CD4-positive, alpha-beta memory T cell (primary cell): Measurements from ENCODE around the gene CBLL1. TPM values are rescaled to one million over a fixed set of nuclear protein-coding genes. Genes with fewer than 3 reads are reported as not detected.

ENCODE experiments used
- CTCF ChIA-PET: fragments of 350-600 bp; sonication (Branson Sonifier 250); formaldehyde crosslinking; loops from one replicate; lab custom pipeline; 2021; ENCODE audit warnings: inconsistent platforms; ENCODE audit not compliant: partially characterized antibody; lab: Charles Lee
- POLR2A ChIA-PET: fragments of 350-600 bp; sonication (Branson Sonifier 250); formaldehyde crosslinking; loops from one replicate; lab custom pipeline; 2021; ENCODE audit not compliant: partially characterized antibody; lab: Charles Lee
- DNase-seq, 5 donors: peaks; one replicate each; pipeline versions ENCODE4 v3.0.0 to v3.0.0-alpha.2; 2020 to 2022; ENCODE audit warnings: mixed read lengths in 1 of 5
- H3K27ac ChIP-seq: one replicate; pipeline ENCODE4 v1.7.0; 2013; ENCODE audit warnings: low read depth, low read length
- H3K27me3 ChIP-seq: 2 replicates; pipeline ENCODE4 v1.7.0; 2013; ENCODE audit warnings: mild to moderate bottlenecking, low read length, moderate library complexity; ENCODE audit not compliant: insufficient read depth
- H3K36me3 ChIP-seq: 2 replicates; pipeline ENCODE4 v1.7.0; 2013; ENCODE audit warnings: mild to moderate bottlenecking, low read length, moderate library complexity; ENCODE audit not compliant: insufficient read depth
- H3K4me1 ChIP-seq: 2 replicates; pipeline ENCODE4 v1.7.0; 2013; ENCODE audit warnings: mild to moderate bottlenecking, low read length, moderate library complexity; ENCODE audit not compliant: insufficient read depth
- H3K4me3 ChIP-seq, 2 donors: one replicate each; pipeline ENCODE4 v1.7.0; 2013; ENCODE audit warnings: low read length in 2 of 2, mild to moderate bottlenecking in 1 of 2
- H3K9me3 ChIP-seq, 2 donors: one replicate each; pipeline ENCODE4 v1.7.0; 2013; ENCODE audit warnings: low read length in 2 of 2, control low read depth in 1 of 2; ENCODE audit not compliant: control insufficient read depth in 1 of 2
- H3K27ac Mint-ChIP-seq, 7 donors: one replicate each; pipeline ENCODE4 v1.8.0; 2020 to 2021; ENCODE audit warnings: mixed read lengths in 7 of 7, mild to moderate bottlenecking in 6 of 7, inconsistent platforms in 3 of 7, moderate library complexity in 3 of 7
- H3K27me3 Mint-ChIP-seq, 2 donors: one replicate each; pipeline ENCODE4 v1.8.0; 2020 to 2021; ENCODE audit warnings: mixed read lengths in 2 of 2
- H3K36me3 Mint-ChIP-seq, 2 donors: one replicate each; pipeline ENCODE4 v1.8.0; 2020 to 2021; ENCODE audit warnings: mixed read lengths in 2 of 2, inconsistent platforms in 1 of 2, mild to moderate bottlenecking in 1 of 2
- H3K4me1 Mint-ChIP-seq, 4 donors: one replicate each; pipeline ENCODE4 v1.8.0; 2020 to 2021; ENCODE audit warnings: mixed read lengths in 4 of 4, mild to moderate bottlenecking in 1 of 4
- H3K4me3 Mint-ChIP-seq, 8 donors: one replicate each; pipeline ENCODE4 v1.8.0; 2020 to 2021; ENCODE audit warnings: mixed read lengths in 8 of 8, mild to moderate bottlenecking in 7 of 8, moderate library complexity in 6 of 8, inconsistent platforms in 3 of 8
- H3K9me3 Mint-ChIP-seq, 8 donors: one replicate each; pipeline ENCODE4 v1.8.0; 2020 to 2021; ENCODE audit warnings: mixed read lengths in 8 of 8, mild to moderate bottlenecking in 5 of 8, inconsistent platforms in 3 of 8, moderate library complexity in 1 of 8
- intact Hi-C: fragments of 100-400 bp; cut with micrococcal nuclease; formaldehyde crosslinking; loops from one replicate; pipeline ENCODE4 v1.15.1; 2023
- polyA plus RNA-seq, 2 donors: library from polyadenylated mRNA; unstranded; fragments of 300-500 nt; fragmentation: Illumina TruSeq; gene quantifications; one replicate each; pipeline ENCODE4 v1.2.3, GENCODE V29; 2021
- total RNA-seq, 2 experiments: library from RNA; stranded (reverse); gene quantifications; one replicate each; pipeline ENCODE4 v1.2.3, GENCODE V29; 2021

Gene CBLL1
- total and polyA plus RNA-seq, 4 experiments from 2014 or later, result 68.9 to 200 (median 81.0) TPM

- ChIA-PET CTCF (interaction anchor here (2.1 kb wide), 1 partner anchor 24 kb away, joined by 9 read pairs; the partner anchor contains the start of gene CBLL1), POLR2A (interaction anchor here (1.0 to 1.6 kb wide), 4 partner anchors 9 to 103 kb away, joined by 3 to 4 read pairs (median 3); no protein-coding TSS in a partner anchor)
- Histone ChIP-seq H3K27ac (no peak overlapping the region), H3K4me3 (no peak overlapping the region), H3K9me3 (no peaks in the 10 kb centered on the region), H3K36me3 (no peaks in the 10 kb centered on the region), H3K4me1 (no peaks in the 10 kb centered on the region), H3K27me3 (no peaks in the 10 kb centered on the region)
- Mint-ChIP-seq H3K36me3 (no peaks in the 10 kb centered on the region), H3K27me3 (no peaks in the 10 kb centered on the region), H3K4me3 (no peak overlapping the region), H3K4me1 (peaks cover 8 to 28% (median 23%) of the 10 kb centered on the region in 4 donors), H3K27ac (no peak overlapping the region), H3K9me3 (no peaks in the 10 kb centered on the region)
- DNase-seq, result no peak
- intact Hi-C loops, result no loop called here
Measured at GRCh38 chr7:107767391-107767790, 23.4 kb downstream of the CBLL1 start.

GRCh38 chr7:107768263-107768662 is 24.3 kb downstream of the CBLL1 start:
- H3K4me1 ChIP-seq, result no peaks in the 10 kb centered on the region
- Mint-ChIP-seq H3K36me3 (no peaks in the 10 kb centered on the region), H3K27me3 (no peaks in the 10 kb centered on the region), H3K4me3 (no peak overlapping the region), H3K27ac (no peak overlapping the region), H3K9me3 (no peaks in the 10 kb centered on the region), H3K4me1 (peaks cover 10 to 28% (median 23%) of the 10 kb centered on the region in 4 donors)
- intact Hi-C loops, result no loop called here
- no peaks in the 10 kb centered on the region for H3K27me3 ChIP-seq
- DNase-seq, result no peak
- no peaks in the 10 kb centered on the region for H3K9me3 ChIP-seq
- H3K36me3 ChIP-seq, result no peaks in the 10 kb centered on the region
- H3K4me3 ChIP-seq, result no peak overlapping the region
- ChIA-PET CTCF (interaction anchor here (2.1 kb wide), 1 partner anchor 25 kb away, joined by 9 read pairs; the partner anchor contains the start of gene CBLL1), POLR2A (interaction anchor here (0.6 to 1.6 kb wide), 3 partner anchors 17 to 103 kb away, joined by 3 to 4 read pairs (median 3); no protein-coding TSS in a partner anchor)
- no peak overlapping the region for H3K27ac ChIP-seq

- Histone ChIP-seq H3K4me3 (no peak overlapping the region), H3K27me3 (no peaks in the 10 kb centered on the region), H3K9me3 (no peaks in the 10 kb centered on the region), H3K4me1 (no peaks in the 10 kb centered on the region), H3K27ac (no peak overlapping the region), H3K36me3 (no peaks in the 10 kb centered on the region)
- peak overlapping the region in 1 of 7 donors; percentile 26 for H3K27ac Mint-ChIP-seq
- H3K9me3 Mint-ChIP-seq, result no peaks in the 10 kb centered on the region
- CTCF ChIA-PET, result interaction anchor here (0.7 to 0.8 kb wide), 2 partner anchors 95 to 102 kb away, joined by 3 read pairs; no protein-coding TSS in a partner anchor
- H3K4me3 Mint-ChIP-seq, result no peak overlapping the region
- H3K36me3 Mint-ChIP-seq, result no peaks in the 10 kb centered on the region
- H3K27me3 Mint-ChIP-seq, result no peaks in the 10 kb centered on the region
- intact Hi-C loops, result no loop called here
- DNase-seq, result no peak
- peaks cover 0 to 6% (median 4%) of the 10 kb centered on the region in 4 donors for H3K4me1 Mint-ChIP-seq
- POLR2A ChIA-PET, result interaction anchor here (1.8 to 3.3 kb wide), 2 partner anchors 84 to 98 kb away, joined by 5 to 11 read pairs; no protein-coding TSS in a partner anchor
Measured at GRCh38 chr7:107773027-107773426, 29.1 kb downstream of the CBLL1 start.

DNA sequence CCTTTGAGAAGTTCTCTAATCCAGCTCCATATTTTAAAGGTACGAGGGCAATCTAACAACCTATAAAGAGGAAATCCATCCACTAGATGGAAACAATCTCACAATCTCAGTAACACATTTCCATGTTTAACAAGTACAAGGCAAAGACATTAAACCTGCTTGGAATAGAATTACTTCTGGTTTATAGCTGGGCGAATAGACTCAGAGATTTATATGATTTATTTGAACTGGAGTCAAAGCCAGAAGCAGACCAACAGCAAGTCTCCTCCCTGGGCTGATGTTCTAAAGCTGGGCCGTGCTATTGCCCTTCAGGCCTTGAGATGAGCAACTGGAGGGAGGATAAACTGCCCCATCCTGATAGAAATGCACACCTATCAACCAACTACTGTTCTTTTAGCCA is 33.8 kb downstream of the CBLL1 start:
- Histone ChIP-seq H3K4me3 (no peak overlapping the region), H3K27me3 (no peaks in the 10 kb centered on the region), H3K36me3 (no peaks in the 10 kb centered on the region), H3K27ac (no peak overlapping the region), H3K9me3 (no peaks in the 10 kb centered on the region), H3K4me1 (no peaks in the 10 kb centered on the region)
- ChIA-PET POLR2A (interaction anchor here (1.2 kb wide), 2 partner anchors 34 to 93 kb away, joined by 3 to 5 read pairs; partner anchors contain the start of gene CBLL1), CTCF (interaction anchor here (0.9 to 1.9 kb wide), 2 partner anchors 34 to 97 kb away, joined by 4 to 6 read pairs; no protein-coding TSS in a partner anchor)
- Mint-ChIP-seq H3K9me3 (peaks cover 0 to 1% (median 0%) of the 10 kb centered on the region in 8 donors), H3K4me1 (peaks cover 0 to 2% (median under 1%) of the 10 kb centered on the region in 4 donors), H3K27me3 (no peaks in the 10 kb centered on the region), H3K36me3 (no peaks in the 10 kb centered on the region), H3K27ac (no peak overlapping the region), H3K4me3 (no peak overlapping the region)
- intact Hi-C loops, result no loop called here
- no peak for DNase-seq

GRCh38 chr7:107778283-107778682 is 34.3 kb downstream of the CBLL1 start:
- Histone ChIP-seq H3K27ac (no peak overlapping the region), H3K4me1 (no peaks in the 10 kb centered on the region), H3K27me3 (no peaks in the 10 kb centered on the region), H3K4me3 (no peak overlapping the region), H3K36me3 (no peaks in the 10 kb centered on the region), H3K9me3 (no peaks in the 10 kb centered on the region)
- H3K27me3 Mint-ChIP-seq, result no peaks in the 10 kb centered on the region
- no peak overlapping the region for H3K4me3 Mint-ChIP-seq
- CTCF ChIA-PET, result interaction anchor here (0.9 to 1.9 kb wide), 2 partner anchors 35 to 96 kb away, joined by 4 to 6 read pairs; no protein-coding TSS in a partner anchor
- H3K4me1 Mint-ChIP-seq, result no peaks in the 10 kb centered on the region
- no peaks in the 10 kb centered on the region for H3K36me3 Mint-ChIP-seq
- no peak overlapping the region for H3K27ac Mint-ChIP-seq
- H3K9me3 Mint-ChIP-seq, result peaks cover 0 to 1% (median 0%) of the 10 kb centered on the region in 8 donors
- no peak for DNase-seq
- POLR2A ChIA-PET, result interaction anchor here (1.2 kb wide), 2 partner anchors 35 to 92 kb away, joined by 3 to 5 read pairs; partner anchors contain the start of gene CBLL1
- intact Hi-C loops, result no loop called here

GRCh38 chr7:107779647-107780099 is 35.7 kb downstream of the CBLL1 start:
- H3K4me1 Mint-ChIP-seq, result peaks cover 0 to 2% (median under 1%) of the 10 kb centered on the region in 4 donors

GRCh38 chr7:107782374-107782773 is 38.4 kb downstream of the CBLL1 start:
- peaks cover 0 to 1% (median 0%) of the 10 kb centered on the region in 8 donors for H3K9me3 Mint-ChIP-seq
- H3K27me3 Mint-ChIP-seq, result no peaks in the 10 kb centered on the region
- intact Hi-C loops, result no loop called here
- no peak overlapping the region for H3K27ac ChIP-seq
- no peaks in the 10 kb centered on the region for H3K36me3 Mint-ChIP-seq
- no peak overlapping the region for H3K4me3 ChIP-seq
- no peak overlapping the region for H3K4me3 Mint-ChIP-seq
- no peaks in the 10 kb centered on the region for H3K36me3 ChIP-seq
- no peak for DNase-seq
- peaks cover 16% of the 10 kb centered on the region for H3K4me1 ChIP-seq
- ChIA-PET POLR2A (no interaction called here), CTCF (no interaction called here)
- H3K27ac Mint-ChIP-seq, result no peak overlapping the region
- H3K27me3 ChIP-seq, result no peaks in the 10 kb centered on the region
- H3K9me3 ChIP-seq, result no peaks in the 10 kb centered on the region
- H3K4me1 Mint-ChIP-seq, result peaks cover 18 to 28% (median 23%) of the 10 kb centered on the region in 4 donors

More at GRCh38 chr7:107779647-107780099, 35.7 kb downstream of the CBLL1 start:
- ChIA-PET POLR2A (no interaction called here), CTCF (interaction anchor here (1.1 kb wide), 1 partner anchor 26 kb away, joined by 3 read pairs; no protein-coding TSS in a partner anchor)
- Mint-ChIP-seq H3K4me3 (no peak overlapping the region), H3K36me3 (no peaks in the 10 kb centered on the region), H3K9me3 (peaks cover 0 to 1% (median 0%) of the 10 kb centered on the region in 8 donors), H3K27me3 (no peaks in the 10 kb centered on the region), H3K27ac (no peak overlapping the region)
- H3K27ac ChIP-seq, result no peak overlapping the region
- peaks cover 2% of the 10 kb centered on the region for H3K4me1 ChIP-seq
- no peaks in the 10 kb centered on the region for H3K27me3 ChIP-seq
- no peaks in the 10 kb centered on the region for H3K36me3 ChIP-seq
- no peak for DNase-seq
- no peaks in the 10 kb centered on the region for H3K9me3 ChIP-seq
- intact Hi-C loops, result no loop called here
- no peak overlapping the region for H3K4me3 ChIP-seq
